DOHH2 (cell line): ENCODE data around the gene ARHGEF5.
"Not testable (repeated sequence)": the region's sequence is repeated elsewhere in the genome, so short reads cannot be mapped to it uniquely, and the experiment has no call there.

ENCODE experiments used
- H3F3A ChIP-seq: fragments of 200-600 bp; sonication (generic), shearing (Covaris generic); 2 replicates; pipeline ENCODE4 v1.6.0; 2016; ENCODE audit warnings: antibody characterized with exemption, mild to moderate bottlenecking; ENCODE audit not compliant: control insufficient read depth, insufficient read depth
- H3K27ac ChIP-seq: fragments of 200-600 bp; sonication (generic); 2 replicates; pipeline ENCODE4 v1.5.1; 2014; ENCODE audit warnings: low read depth, mild to moderate bottlenecking, low read length, moderate library complexity
- H3K27me3 ChIP-seq: fragments of 200-600 bp; sonication (generic); 2 replicates; pipeline ENCODE4 v1.6.1; 2014; ENCODE audit warnings: mild to moderate bottlenecking, low read length, mixed read lengths; ENCODE audit not compliant: control insufficient read depth
- H3K36me3 ChIP-seq: fragments of 200-600 bp; sonication (generic); 2 replicates; pipeline ENCODE4 v1.6.1; 2014; ENCODE audit warnings: mild to moderate bottlenecking, low read length, moderate library complexity, mixed read lengths; ENCODE audit not compliant: control insufficient read depth
- H3K4me1 ChIP-seq: fragments of 200-600 bp; sonication (generic); 2 replicates; pipeline ENCODE4 v1.6.1; 2014; ENCODE audit warnings: mild to moderate bottlenecking, low read length, mixed read lengths; ENCODE audit not compliant: control insufficient read depth
- H3K4me2 ChIP-seq: fragments of 200-600 bp; sonication (generic); 2 replicates; pipeline ENCODE4 v1.6.0; 2014; ENCODE audit warnings: mild to moderate bottlenecking, low read length, moderate library complexity
- H3K4me3 ChIP-seq: fragments of 200-600 bp; sonication (generic); 2 replicates; pipeline ENCODE4 v1.5.1; 2014; ENCODE audit warnings: mild to moderate bottlenecking, low read length, mixed read lengths
- H3K79me2 ChIP-seq: fragments of 200-600 bp; sonication (generic); 2 replicates; pipeline ENCODE4 v1.6.1; 2014; ENCODE audit warnings: mild to moderate bottlenecking, low read length, mixed read lengths; ENCODE audit not compliant: control insufficient read depth
- H3K9me2 ChIP-seq: fragments of 200-600 bp; sonication (generic); replicated peaks from 2 replicates; pipeline ENCODE4 v1.6.1; 2014; ENCODE audit warnings: mild to moderate bottlenecking, low read length, mixed read lengths; ENCODE audit not compliant: control insufficient read depth
- H3K9me3 ChIP-seq: fragments of 200-600 bp; sonication (generic); 2 replicates; pipeline ENCODE4 v1.6.1; 2014; ENCODE audit warnings: antibody characterized with exemption, low read length, mixed read lengths; ENCODE audit not compliant: control insufficient read depth, insufficient read depth
- H4K20me1 ChIP-seq: fragments of 200-600 bp; sonication (generic); 2 replicates; pipeline ENCODE4 v1.6.0; 2014; ENCODE audit warnings: low read depth, mild to moderate bottlenecking, antibody characterized with exemption, low read length, moderate library complexity; ENCODE audit not compliant: control insufficient read depth, insufficient read depth
- EZH2phosphoT487 ChIP-seq: fragments of 200-600 bp; sonication (generic); IDR thresholded peaks from 2 replicates; pipeline ENCODE4 v1.6.1; 2017; ENCODE audit warnings: borderline replicate concordance, mild to moderate bottlenecking, antibody characterized with exemption, low read length, moderate library complexity, mixed read lengths
- TF ChIP-seq, protein P1 (sequence below): fragments of 200-600 bp; sonication (generic); IDR thresholded peaks from one replicate; pipeline ENCODE4 v1.5.1; 2014; ENCODE audit warnings: antibody characterized with exemption, mild to moderate bottlenecking, low read depth, low read length; ENCODE audit not compliant: poor library complexity, severe bottlenecking

The ARHGEF5 gene

GRCh38 chr7:144362061-144362460, 6.9 kb downstream of the ARHGEF5 start:
- H3F3A ChIP-seq = not testable (repeated sequence)

GRCh38 chr7:144365523-144365922, 10.3 kb downstream of the ARHGEF5 start:
- not testable (repeated sequence) for H3K9me3 ChIP-seq, H3K79me2 ChIP-seq, H3K9me2 ChIP-seq, H3K36me3 ChIP-seq, H3K4me1 ChIP-seq, H4K20me1 ChIP-seq, H3K4me2 ChIP-seq, H3K27me3 ChIP-seq, H3K27ac ChIP-seq, H3K4me3 ChIP-seq, H3F3A ChIP-seq

More at GRCh38 chr7:144362061-144362460, 6.9 kb downstream of the ARHGEF5 start:
- not testable (repeated sequence) for H3K9me2 ChIP-seq, H3K9me3 ChIP-seq, H3K4me2 ChIP-seq, H3K4me3 ChIP-seq, H3K27ac ChIP-seq, H3K36me3 ChIP-seq, H3K4me1 ChIP-seq, H4K20me1 ChIP-seq, H3K27me3 ChIP-seq, H3K79me2 ChIP-seq

DNA sequence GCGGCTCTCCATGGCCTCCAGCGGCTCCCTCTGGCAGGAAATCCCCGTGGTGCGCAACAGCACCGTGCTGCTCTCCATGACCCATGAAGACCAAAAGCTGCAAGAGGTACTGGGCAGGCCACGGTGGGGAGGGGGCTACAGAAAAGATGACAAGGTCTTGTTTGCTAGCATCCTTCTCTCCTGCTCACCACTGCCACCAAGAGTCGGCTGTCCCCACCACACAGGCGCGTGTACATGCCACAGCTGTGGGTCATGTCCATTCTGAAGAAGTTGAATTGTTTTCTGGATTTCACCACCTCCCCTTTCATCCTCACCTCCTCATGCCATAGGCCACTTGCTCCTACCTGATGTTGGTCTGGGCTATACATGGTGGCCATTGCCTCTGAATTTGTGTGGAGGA, 12.0 kb downstream of the ARHGEF5 start:
- not testable (repeated sequence) for H3K9me3 ChIP-seq, H3K27me3 ChIP-seq, H3K36me3 ChIP-seq, H3F3A ChIP-seq, H3K9me2 ChIP-seq, H3K4me2 ChIP-seq, H3K4me1 ChIP-seq, H3K4me3 ChIP-seq, H3K79me2 ChIP-seq, H4K20me1 ChIP-seq, H3K27ac ChIP-seq

DNA sequence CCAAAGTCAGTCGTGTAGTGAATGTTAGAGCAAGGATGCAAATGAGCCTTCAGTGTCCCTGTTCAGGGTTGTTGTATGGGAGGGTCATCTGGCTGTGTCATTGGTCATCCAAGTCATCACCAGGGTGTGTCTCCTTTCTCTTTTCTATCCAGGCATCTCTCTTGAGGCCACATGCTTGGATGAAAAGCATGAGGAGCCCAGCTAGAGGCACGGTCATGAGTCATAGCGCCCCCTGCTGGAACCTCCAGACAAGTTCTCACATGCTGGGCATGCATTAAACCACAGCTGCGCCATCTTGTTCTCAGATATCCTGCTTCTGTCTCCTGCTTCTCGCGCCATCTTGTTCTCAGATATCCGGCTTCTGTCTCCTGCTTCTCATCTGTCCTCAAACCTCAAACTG, 14.0 kb downstream of the ARHGEF5 start:
- H3K79me2 ChIP-seq, H3K4me2 ChIP-seq, H4K20me1 ChIP-seq, H3K4me1 ChIP-seq, H3K27ac ChIP-seq, H3K27me3 ChIP-seq, H3F3A ChIP-seq, H3K4me3 ChIP-seq, H3K36me3 ChIP-seq, H3K9me2 ChIP-seq, H3K9me3 ChIP-seq: not testable (repeated sequence)

GRCh38 chr7:144378651-144379050, 23.4 kb downstream of the ARHGEF5 start:
- Histone ChIP-seq H4K20me1 (no peaks in the 10 kb centered on the region), H3K9me3 (no peaks in the 10 kb centered on the region), H3K9me2 (no peaks in the 10 kb centered on the region), H3F3A (no peaks in the 10 kb centered on the region), H3K36me3 (no peaks in the 10 kb centered on the region), H3K27ac (no peak overlapping the region), H3K4me3 (no peak overlapping the region), H3K4me2 (no peak overlapping the region), H3K79me2 (no peaks in the 10 kb centered on the region), H3K27me3 (no peaks in the 10 kb centered on the region), H3K4me1 (no peaks in the 10 kb centered on the region)
- TF ChIP-seq, protein P1, sequence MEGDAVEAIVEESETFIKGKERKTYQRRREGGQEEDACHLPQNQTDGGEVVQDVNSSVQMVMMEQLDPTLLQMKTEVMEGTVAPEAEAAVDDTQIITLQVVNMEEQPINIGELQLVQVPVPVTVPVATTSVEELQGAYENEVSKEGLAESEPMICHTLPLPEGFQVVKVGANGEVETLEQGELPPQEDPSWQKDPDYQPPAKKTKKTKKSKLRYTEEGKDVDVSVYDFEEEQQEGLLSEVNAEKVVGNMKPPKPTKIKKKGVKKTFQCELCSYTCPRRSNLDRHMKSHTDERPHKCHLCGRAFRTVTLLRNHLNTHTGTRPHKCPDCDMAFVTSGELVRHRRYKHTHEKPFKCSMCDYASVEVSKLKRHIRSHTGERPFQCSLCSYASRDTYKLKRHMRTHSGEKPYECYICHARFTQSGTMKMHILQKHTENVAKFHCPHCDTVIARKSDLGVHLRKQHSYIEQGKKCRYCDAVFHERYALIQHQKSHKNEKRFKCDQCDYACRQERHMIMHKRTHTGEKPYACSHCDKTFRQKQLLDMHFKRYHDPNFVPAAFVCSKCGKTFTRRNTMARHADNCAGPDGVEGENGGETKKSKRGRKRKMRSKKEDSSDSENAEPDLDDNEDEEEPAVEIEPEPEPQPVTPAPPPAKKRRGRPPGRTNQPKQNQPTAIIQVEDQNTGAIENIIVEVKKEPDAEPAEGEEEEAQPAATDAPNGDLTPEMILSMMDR = no peak
- no peak for TF ChIP-seq EZH2phosphoT487
